RCC 7860 (cell line): ENCODE results near the gene TFDP1.
"Not testable (repeated sequence)": the region's sequence is repeated elsewhere in the genome, so short reads cannot be mapped to it uniquely, and the experiment has no call there.

Experiments used
- DNase-seq: peaks from one replicate; pipeline ENCODE4 v3.0.0-alpha.2; 2015; ENCODE audit warnings: low spot score
- FAIRE-seq: peaks from 2 replicates; lab custom pipeline; 2012; peaks lifted over from hg19 to GRCh38; lab: Jason Lieb, UNC

TFDP1 gene

DNA sequence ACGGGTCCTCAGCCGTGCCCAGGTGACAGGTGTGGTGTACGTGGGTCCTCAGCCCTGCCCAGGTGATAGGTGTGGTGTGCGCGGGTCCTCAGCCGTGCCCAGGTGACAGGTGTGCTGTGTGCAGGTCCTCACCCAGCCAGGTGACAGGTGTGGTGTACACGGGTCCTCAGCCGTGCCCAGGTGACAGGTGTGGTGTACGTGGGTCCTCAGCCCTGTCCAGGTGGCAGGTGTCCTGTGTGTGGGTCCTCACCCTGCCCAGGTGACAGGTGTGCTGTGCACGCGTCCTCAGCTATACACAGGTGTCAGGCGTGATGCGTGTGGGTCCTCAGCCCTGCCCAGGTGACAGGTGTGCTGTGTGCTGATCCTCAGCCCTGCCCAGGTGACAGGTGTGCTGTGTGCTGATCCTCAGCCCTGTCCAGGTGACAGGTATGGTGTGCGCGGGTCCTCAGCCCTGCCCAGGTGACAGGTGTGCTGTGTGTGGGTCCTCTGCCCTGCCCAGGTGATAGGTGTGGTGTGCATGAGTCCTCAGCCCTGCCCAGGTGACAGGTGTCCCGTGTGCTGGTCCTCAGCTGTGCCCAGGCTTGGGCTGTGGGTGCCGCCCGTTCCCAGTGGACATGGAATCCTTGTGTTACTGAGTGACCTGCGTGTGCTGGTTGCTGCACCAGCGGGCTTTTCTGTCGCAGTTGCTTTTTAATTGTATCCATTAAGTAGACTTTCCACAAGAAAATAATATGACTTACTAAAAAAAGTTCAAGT lies 9.7 kb downstream of the TFDP1 start:
- not testable (repeated sequence) for DNase-seq, FAIRE-seq

DNA sequence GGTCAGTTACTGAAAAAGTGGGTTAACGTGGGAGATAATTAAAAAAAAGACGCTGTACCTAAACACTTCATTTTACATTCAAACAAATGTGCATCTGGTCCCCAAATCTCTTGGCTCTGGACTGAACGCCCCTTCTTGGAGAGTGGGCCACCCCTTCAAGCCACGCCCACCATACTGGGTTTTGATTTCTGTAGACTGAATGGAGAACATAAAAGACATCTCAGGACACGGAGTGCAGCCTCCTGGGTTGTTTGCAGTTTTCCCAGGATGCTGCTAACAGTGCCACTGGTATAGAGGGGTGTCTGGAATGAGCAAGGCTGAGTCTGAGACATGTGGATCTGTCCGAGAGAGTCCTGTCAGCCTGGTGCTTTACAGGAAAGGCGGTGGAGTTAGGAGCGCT lies 10.6 kb downstream of the TFDP1 start:
- no peak for DNase-seq
- no peak for FAIRE-seq

- no peak for DNase-seq
- FAIRE-seq, result no peak
Measured at GRCh38 chr13:113596321-113597200, 12.0 kb downstream of the TFDP1 start.

DNA sequence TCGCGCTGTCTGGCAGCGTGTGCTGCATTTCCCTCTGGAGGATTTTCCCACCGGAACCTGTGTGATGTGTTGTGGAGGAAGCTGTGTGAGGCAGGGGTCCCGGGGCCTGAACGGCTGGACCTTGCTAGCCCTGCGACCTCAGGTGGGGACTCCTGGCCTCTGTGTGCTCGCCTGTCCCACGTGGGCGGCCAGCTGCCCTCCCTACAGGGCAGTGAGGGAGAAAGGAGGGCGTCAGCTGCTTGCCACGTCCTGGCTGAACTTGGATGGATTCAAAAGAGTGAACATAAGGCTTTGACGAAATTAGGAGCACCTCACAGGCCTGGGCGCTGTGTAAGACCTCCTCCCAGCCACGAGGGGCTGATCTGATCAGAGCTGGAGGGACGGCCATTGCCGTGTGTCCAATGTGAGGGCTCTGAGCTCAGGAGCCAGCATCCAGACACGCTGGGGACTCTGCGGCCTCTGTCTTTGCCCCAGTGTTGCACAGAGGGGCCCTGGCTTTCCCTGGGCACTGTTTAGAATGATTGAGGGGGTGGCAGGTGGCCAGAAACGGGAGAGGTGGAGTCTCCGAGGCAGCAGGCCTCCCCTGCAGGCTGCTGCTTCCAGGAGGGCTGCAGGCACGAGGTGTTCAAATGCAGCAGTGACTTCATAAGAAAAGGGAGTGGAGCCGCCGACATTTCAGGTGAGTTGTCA lies 13.0 kb downstream of the TFDP1 start:
- FAIRE-seq, result no peak
- no peak for DNase-seq

DNA sequence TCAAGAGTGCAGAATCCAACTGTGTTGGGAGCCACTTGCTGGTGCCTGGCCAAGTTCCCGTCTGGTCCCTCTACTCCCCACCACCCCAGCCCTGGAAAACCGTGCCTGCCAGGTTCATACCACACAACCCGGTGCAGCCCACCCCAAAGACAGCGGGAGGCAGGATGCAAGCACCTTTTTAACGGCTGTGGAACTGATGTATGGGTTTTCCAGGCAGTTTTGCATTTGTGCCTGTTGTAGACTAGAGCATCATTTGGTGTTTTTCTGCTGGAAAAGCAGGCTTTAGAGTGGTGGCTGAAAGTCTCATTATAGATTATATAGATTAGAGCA lies 13.5 kb downstream of the TFDP1 start:
- FAIRE-seq, result no peak
- no peak for DNase-seq

- FAIRE-seq, result no peak
- no peak for DNase-seq
Measured at GRCh38 chr13:113598481-113598880, 13.9 kb downstream of the TFDP1 start.

GRCh38 chr13:113599391-113599790 lies 14.8 kb downstream of the TFDP1 start:
- FAIRE-seq (no peak), DNase-seq (no peak)

GRCh38 chr13:113601166-113602070 lies 16.9 kb downstream of the TFDP1 start:
- DNase-seq (no peak), FAIRE-seq (no peak)

DNA sequence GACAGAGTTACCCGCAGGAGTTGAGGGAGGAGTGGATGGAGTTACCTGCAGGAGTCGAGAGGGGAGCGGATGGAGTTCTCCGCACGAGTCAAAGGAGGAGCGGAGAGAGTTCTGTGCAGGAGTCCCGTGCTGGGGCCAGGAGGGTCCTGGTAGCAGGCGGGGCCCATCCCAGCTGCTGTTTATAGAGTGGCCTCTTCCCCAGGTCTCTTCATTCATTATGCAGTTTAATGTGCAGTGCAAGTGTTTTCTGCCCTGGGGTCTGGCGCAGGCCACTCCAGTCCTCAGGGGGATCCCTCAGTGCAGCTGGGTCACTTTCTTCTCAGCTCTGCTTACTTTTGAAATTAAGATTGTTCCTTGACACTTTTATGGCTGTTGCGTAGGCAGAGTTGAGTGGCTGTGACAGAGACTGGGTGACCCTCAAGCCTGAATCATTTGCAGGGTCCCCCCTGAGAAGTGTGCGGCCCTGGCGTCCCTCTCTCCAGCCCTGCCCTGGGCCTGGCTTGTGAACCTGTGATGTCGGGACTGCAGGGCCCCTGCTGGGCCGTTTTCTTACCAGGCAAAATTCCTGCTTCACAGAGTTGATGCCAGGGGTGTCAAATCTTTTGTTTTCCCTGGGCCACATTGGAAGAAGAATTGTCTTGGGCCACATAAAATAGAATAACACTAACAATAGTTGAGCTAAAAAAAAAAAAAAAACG lies 17.9 kb downstream of the TFDP1 start:
- FAIRE-seq (no peak), DNase-seq (no peak)

DNA sequence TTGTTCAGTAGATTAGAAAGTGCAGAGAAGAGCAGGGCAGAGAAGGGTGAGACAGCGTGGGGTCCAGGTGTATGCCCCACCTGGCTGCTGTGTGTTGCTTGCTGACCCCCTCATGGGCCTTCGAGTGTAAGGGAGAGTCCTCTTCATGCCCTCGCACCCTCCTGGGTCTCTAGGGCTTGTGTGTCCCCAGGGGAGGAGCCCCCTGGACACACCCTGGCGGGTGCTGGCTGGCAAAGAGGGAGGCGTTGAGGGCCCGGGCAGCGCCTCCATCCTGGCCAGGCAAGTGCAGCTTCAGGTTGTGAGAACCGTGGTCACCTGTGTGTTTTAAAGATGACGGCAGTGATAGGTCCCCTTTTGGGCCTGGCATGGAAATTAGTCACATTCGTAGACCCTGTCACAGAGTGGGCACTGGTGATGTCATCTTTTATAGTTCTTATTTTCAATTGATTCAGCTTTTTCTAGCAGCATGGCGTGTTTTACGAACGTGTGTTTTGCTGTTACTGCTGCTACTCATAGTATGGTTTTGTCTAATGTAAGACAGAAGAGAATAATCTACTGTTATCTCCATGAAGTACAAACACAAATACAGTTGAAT lies 18.7 kb downstream of the TFDP1 start:
- FAIRE-seq (no peak), DNase-seq (no peak)

DNA sequence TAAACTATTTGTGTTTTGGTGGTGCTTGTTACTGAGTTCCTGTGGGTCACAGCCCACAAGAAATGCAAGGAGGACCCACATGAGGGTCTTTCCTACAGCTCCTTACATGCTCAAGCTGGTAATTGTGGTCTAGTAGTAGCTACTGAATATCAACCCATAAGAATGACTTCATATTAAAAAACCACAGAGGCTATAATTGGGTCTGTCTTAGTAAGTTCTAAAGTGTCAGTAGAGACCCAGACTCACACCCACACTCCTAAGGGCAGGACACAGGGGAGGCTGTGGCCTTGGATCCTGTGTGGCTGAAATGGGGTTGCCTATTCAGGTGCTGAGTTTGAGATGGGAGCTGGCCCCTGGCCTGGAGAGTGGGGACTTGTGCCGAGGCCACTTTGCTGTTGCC lies 19.6 kb downstream of the TFDP1 start:
- DNase-seq (no peak), FAIRE-seq (no peak)

DNA sequence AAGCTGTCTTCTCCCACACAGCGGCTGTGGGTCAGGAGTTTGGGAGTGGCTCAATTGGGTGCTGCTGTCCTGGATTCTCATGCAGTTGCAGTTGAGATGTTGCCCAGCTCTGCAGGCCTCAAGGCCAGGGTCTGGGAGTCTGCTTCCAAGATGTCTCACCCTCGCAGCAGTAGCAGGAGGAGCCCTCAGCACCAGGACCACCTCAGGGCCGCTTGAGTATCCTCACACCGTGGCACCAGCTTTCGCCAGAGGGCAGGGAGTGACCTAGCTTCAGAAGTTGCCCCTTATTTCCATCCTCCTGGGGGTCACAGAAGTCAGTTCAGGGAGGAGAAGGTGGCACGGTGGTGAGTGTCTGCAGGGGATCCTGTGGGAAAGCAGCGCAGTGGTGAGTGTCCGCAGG lies 20.9 kb downstream of the TFDP1 start:
- FAIRE-seq, result no peak
- DNase-seq, result no peak

- no peak for FAIRE-seq
- no peak for DNase-seq
Measured at GRCh38 chr13:113605866-113606438, 21.4 kb downstream of the TFDP1 start.

- DNase-seq, result no peak
- FAIRE-seq, result no peak
Measured at GRCh38 chr13:113607056-113607888, 22.7 kb downstream of the TFDP1 start.

GRCh38 chr13:113607889-113608635 lies 23.5 kb downstream of the TFDP1 start:
- no peak for DNase-seq
- FAIRE-seq, result no peak

DNA sequence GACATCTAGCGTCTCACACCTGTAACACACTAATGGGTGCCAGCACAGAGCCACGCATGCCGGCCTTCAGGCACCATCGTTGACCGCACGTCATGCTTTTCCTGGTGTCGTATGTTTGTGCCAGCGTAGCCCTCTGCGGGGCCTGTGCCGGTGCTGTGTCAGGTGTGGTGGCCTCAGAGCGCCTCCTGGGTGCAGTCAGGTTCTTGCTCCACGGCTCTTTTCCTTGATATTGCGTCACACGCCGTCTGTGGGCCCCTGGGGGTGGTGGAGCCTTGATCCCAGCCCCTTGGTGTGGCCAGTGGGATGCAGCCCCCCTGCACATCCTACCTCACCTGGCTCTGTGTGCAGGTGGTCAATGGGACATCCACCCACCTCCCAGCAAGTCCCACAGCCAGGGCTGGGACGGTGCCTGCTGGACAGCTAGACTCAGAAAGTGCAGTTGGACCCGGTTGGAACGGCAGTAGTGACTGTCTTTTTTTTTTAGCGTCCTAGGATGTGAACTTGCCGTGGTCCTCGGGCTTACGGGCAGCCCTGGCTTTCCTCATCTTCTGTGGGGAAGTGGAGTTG lies 24.5 kb downstream of the TFDP1 start:
- DNase-seq (no peak), FAIRE-seq (no peak)

DNA sequence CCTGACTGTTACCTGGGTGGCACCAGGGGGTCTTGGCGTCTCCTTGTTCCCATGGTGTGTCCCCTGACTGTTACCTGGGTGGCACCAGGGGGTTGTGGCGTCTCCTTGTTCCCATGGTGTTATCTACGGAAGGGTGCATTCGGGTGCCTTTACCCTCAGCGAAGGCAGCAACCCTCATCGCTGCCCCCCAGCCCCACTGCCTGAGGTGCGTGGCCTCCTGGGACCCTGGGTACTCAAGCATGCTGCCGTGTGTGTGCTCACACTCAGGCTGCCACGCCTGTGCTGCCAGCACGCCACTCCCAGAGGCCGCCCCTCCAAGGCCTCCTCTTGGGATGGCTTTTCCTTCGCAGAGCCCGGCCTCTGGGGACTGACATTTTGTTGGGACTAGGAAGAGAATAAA lies 25.1 kb downstream of the TFDP1 start:
- DNase-seq (no peak), FAIRE-seq (no peak)
